Suprapubic skin (tissue), 4 donors: Measurements from ENCODE around the gene EFNA2.

ENCODE experiments used
- CTCF ChIP-seq, 2 donors: fragments of 200-600 bp in 1 of 2; fragments of 450-650 bp in 1 of 2; sonication (generic) in 1 of 2; IDR thresholded peaks; one replicate each; pipeline ENCODE4 v1.5.1; 2016 to 2019; ENCODE audit warnings: antibody characterized with exemption in 2 of 2, mild to moderate bottlenecking in 1 of 2, moderate library complexity in 1 of 2
- EP300 ChIP-seq: sonication (generic); formaldehyde crosslinking; IDR thresholded peaks from one replicate; pipeline ENCODE4 v1.6.1; 2017; ENCODE audit warnings: antibody characterized with exemption
- POLR2A ChIP-seq, 2 donors: fragments of 450-650 bp; IDR thresholded peaks; one replicate each; pipeline ENCODE4 v1.6.1; 2017; ENCODE audit warnings: antibody characterized with exemption in 2 of 2, mild to moderate bottlenecking in 2 of 2, moderate library complexity in 2 of 2
- POLR2AphosphoS5 ChIP-seq, 3 donors: sonication (generic); formaldehyde crosslinking; IDR thresholded peaks; one replicate each; pipeline ENCODE4 v1.6.1; 2017; ENCODE audit warnings: antibody characterized with exemption in 3 of 3

- no peak for TF ChIP-seq CTCF (IDR thresholded peaks at IDR 0.05)
- TF ChIP-seq POLR2A (IDR thresholded peaks at IDR 0.05), result no peak
- TF ChIP-seq EP300, result no peak
- TF ChIP-seq POLR2AphosphoS5 (IDR thresholded peaks at IDR 0.05), result no peak
These were observed 24.5 kb downstream of the EFNA2 start for GRCh38 chr19:1309977-1310852.
